WTC11 (cell line): ENCODE results near the gene PKP1. TPM values are rescaled to one million over a fixed set of nuclear protein-coding genes. Genes with fewer than 3 reads are reported as not detected.

Source experiments
- ATAC-seq: fragments of 200-7000 bp; cut with Tn5 transposase; 2 replicates; pipeline ENCODE4 v1.10.0; 2021; ENCODE audit warnings: mild to moderate bottlenecking, moderate library complexity
- CTCF ChIA-PET: fragments of 300-600 bp; sonication (Branson Sonifier 250); formaldehyde crosslinking; loops from one replicate; lab custom pipeline; 2021; ENCODE audit warnings: antibody characterized with exemption; lab: Charles Lee
- POLR2A ChIA-PET: fragments of 350-600 bp; sonication (Branson Sonifier 250); formaldehyde crosslinking; loops from one replicate; lab custom pipeline; 2021; ENCODE audit warnings: antibody characterized with exemption; lab: Charles Lee
- DNase-seq: peaks from one replicate; pipeline ENCODE4 v3.0.0; 2021; ENCODE audit warnings: low spot score
- H3K27ac Mint-ChIP-seq: 2 replicates; pipeline ENCODE4 v1.8.0; 2021; ENCODE audit warnings: mixed read lengths
- H3K27me3 Mint-ChIP-seq: 2 replicates; pipeline ENCODE4 v1.8.0; 2021; ENCODE audit warnings: low read depth, mild to moderate bottlenecking, moderate library complexity, mixed read lengths
- H3K36me3 Mint-ChIP-seq: 2 replicates; pipeline ENCODE4 v1.8.0; 2021; ENCODE audit warnings: mixed read lengths
- H3K4me1 Mint-ChIP-seq: 2 replicates; pipeline ENCODE4 v1.8.0; 2022; ENCODE audit warnings: mixed read lengths
- H3K4me3 Mint-ChIP-seq: 2 replicates; pipeline ENCODE4 v1.8.0; 2021; ENCODE audit warnings: mild to moderate bottlenecking, moderate library complexity, mixed read lengths
- H3K9me3 Mint-ChIP-seq: 2 replicates; pipeline ENCODE4 v1.8.0; 2021; ENCODE audit warnings: mixed read lengths
- CBFB ChIP-seq: sonication (generic); formaldehyde crosslinking; IDR thresholded peaks from 2 replicates; pipeline ENCODE4 v1.8.1; 2022; ENCODE audit warnings: mild to moderate bottlenecking, low read depth, missing genetic modification reagents
- NFATC4 ChIP-seq: fragments of 250-450 bp; sonication (Bioruptor Pico); IDR thresholded peaks from 2 replicates; pipeline ENCODE4 v1.9.0; 2021; ENCODE audit warnings: mild to moderate bottlenecking
- NFE2L1 ChIP-seq: sonication (generic); formaldehyde crosslinking; IDR thresholded peaks from 2 replicates; pipeline ENCODE4 v1.8.1; 2023; ENCODE audit warnings: missing genetic modification reagents
- OVOL2 ChIP-seq: fragments of 250-450 bp; sonication (Bioruptor Pico); IDR thresholded peaks from 2 replicates; pipeline ENCODE4 v1.9.0; 2021; ENCODE audit warnings: mild to moderate bottlenecking, borderline replicate concordance
- RELA ChIP-seq: sonication (generic); formaldehyde crosslinking; IDR thresholded peaks from 2 replicates; pipeline ENCODE4 v1.8.1; 2022; ENCODE audit warnings: missing genetic modification reagents, mild to moderate bottlenecking, borderline replicate concordance
- SMAD4 ChIP-seq: sonication (generic); formaldehyde crosslinking; IDR thresholded peaks from 2 replicates; pipeline ENCODE4 v1.8.0; 2022; ENCODE audit warnings: mild to moderate bottlenecking, missing genetic modification reagents
- ZBTB21 ChIP-seq: sonication (generic); formaldehyde crosslinking; IDR thresholded peaks from 2 replicates; pipeline ENCODE4 v1.8.1; 2023; ENCODE audit warnings: mild to moderate bottlenecking, missing genetic modification reagents, borderline replicate concordance
- ZNF263 ChIP-seq: sonication (generic); formaldehyde crosslinking; IDR thresholded peaks from 2 replicates; pipeline ENCODE4 v1.8.1; 2022; ENCODE audit warnings: low read depth, mild to moderate bottlenecking, moderate library complexity, missing genetic modification reagents
- ZNF317 ChIP-seq: sonication (generic); formaldehyde crosslinking; IDR thresholded peaks from 2 replicates; pipeline ENCODE4 v1.8.1; 2023; ENCODE audit warnings: low read depth, mild to moderate bottlenecking, moderate library complexity, missing genetic modification reagents, borderline replicate concordance
- total RNA-seq: library from RNA; stranded (reverse); gene quantifications from 3 replicates; pipeline ENCODE4 v1.2.3, GENCODE V29; 2021
- TF ChIP-seq, protein P1 (sequence below): sonication (generic); formaldehyde crosslinking; IDR thresholded peaks from 2 replicates; pipeline ENCODE4 v1.8.1; 2023; ENCODE audit warnings: mild to moderate bottlenecking, missing genetic modification reagents, borderline replicate concordance
- TF ChIP-seq, protein P2 (sequence below): sonication (generic); formaldehyde crosslinking; IDR thresholded peaks from 2 replicates; pipeline ENCODE4 v1.8.1; 2022; ENCODE audit warnings: missing genetic modification reagents, borderline replicate concordance
- TF ChIP-seq, protein P3 (sequence below): sonication (generic); formaldehyde crosslinking; IDR thresholded peaks from 2 replicates; pipeline ENCODE4 v1.8.0; 2022; ENCODE audit warnings: mild to moderate bottlenecking, missing genetic modification reagents
- TF ChIP-seq, protein P4 (sequence below): fragments of 250-450 bp; sonication (Bioruptor Pico); IDR thresholded peaks from 2 replicates; pipeline ENCODE4 v1.9.0; 2021; ENCODE audit warnings: moderate library complexity, mild to moderate bottlenecking, inconsistent platforms, borderline replicate concordance
- TF ChIP-seq, protein P5 (sequence below): sonication (generic); formaldehyde crosslinking; conservative IDR thresholded peaks from 2 replicates; pipeline ENCODE4 v1.8.1; 2022; ENCODE audit warnings: mild to moderate bottlenecking, missing genetic modification reagents
- TF ChIP-seq, protein P6 (sequence below): sonication (generic); formaldehyde crosslinking; IDR thresholded peaks from 2 replicates; pipeline ENCODE4 v1.8.1; 2023; ENCODE audit warnings: mild to moderate bottlenecking, missing genetic modification reagents, moderate library complexity

The PKP1 gene
- total RNA-seq, 1 experiment from 2014 or later: 0.24 TPM

DNA sequence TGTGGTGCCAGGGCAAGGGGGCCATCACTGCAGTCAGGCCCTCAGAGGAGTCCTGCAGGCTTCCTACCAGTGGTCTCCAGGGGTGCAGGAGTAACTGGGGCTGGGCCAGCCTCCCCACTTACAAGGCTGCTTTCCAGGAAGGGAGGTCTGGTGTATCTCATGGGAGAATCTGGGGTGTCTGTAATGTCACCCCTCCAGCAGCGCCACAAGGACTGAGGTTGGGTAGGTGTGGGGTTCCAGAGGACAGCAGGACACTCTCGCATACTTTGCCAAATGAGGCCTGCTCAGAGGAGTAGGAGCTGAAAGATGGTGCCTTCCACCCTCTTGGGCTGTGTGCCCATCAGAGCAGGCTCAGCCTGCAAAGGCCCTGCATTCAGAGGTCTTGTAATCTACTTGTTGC lies 47.2 kb downstream of the PKP1 start:
- TF ChIP-seq ZNF317 (no peak), RELA (CRISPR knock-in tag) (no peak), NFATC4 (no peak), OVOL2 (CRISPR knock-in tag) (no peak), ZNF263 (no peak), NFE2L1 (CRISPR knock-in tag) (no peak), CBFB (CRISPR knock-in tag) (no peak)
- TF ChIP-seq, protein P1, sequence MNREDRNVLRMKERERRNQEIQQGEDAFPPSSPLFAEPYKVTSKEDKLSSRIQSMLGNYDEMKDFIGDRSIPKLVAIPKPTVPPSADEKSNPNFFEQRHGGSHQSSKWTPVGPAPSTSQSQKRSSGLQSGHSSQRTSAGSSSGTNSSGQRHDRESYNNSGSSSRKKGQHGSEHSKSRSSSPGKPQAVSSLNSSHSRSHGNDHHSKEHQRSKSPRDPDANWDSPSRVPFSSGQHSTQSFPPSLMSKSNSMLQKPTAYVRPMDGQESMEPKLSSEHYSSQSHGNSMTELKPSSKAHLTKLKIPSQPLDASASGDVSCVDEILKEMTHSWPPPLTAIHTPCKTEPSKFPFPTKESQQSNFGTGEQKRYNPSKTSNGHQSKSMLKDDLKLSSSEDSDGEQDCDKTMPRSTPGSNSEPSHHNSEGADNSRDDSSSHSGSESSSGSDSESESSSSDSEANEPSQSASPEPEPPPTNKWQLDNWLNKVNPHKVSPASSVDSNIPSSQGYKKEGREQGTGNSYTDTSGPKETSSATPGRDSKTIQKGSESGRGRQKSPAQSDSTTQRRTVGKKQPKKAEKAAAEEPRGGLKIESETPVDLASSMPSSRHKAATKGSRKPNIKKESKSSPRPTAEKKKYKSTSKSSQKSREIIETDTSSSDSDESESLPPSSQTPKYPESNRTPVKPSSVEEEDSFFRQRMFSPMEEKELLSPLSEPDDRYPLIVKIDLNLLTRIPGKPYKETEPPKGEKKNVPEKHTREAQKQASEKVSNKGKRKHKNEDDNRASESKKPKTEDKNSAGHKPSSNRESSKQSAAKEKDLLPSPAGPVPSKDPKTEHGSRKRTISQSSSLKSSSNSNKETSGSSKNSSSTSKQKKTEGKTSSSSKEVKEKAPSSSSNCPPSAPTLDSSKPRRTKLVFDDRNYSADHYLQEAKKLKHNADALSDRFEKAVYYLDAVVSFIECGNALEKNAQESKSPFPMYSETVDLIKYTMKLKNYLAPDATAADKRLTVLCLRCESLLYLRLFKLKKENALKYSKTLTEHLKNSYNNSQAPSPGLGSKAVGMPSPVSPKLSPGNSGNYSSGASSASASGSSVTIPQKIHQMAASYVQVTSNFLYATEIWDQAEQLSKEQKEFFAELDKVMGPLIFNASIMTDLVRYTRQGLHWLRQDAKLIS: no peak
- TF ChIP-seq, protein P2, sequence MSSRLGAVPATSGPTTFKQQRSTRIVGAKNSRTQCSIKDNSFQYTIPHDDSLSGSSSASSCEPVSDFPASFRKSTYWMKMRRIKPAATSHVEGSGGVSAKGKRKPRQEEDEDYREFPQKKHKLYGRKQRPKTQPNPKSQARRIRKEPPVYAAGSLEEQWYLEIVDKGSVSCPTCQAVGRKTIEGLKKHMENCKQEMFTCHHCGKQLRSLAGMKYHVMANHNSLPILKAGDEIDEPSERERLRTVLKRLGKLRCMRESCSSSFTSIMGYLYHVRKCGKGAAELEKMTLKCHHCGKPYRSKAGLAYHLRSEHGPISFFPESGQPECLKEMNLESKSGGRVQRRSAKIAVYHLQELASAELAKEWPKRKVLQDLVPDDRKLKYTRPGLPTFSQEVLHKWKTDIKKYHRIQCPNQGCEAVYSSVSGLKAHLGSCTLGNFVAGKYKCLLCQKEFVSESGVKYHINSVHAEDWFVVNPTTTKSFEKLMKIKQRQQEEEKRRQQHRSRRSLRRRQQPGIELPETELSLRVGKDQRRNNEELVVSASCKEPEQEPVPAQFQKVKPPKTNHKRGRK: no peak
- TF ChIP-seq, protein P3, sequence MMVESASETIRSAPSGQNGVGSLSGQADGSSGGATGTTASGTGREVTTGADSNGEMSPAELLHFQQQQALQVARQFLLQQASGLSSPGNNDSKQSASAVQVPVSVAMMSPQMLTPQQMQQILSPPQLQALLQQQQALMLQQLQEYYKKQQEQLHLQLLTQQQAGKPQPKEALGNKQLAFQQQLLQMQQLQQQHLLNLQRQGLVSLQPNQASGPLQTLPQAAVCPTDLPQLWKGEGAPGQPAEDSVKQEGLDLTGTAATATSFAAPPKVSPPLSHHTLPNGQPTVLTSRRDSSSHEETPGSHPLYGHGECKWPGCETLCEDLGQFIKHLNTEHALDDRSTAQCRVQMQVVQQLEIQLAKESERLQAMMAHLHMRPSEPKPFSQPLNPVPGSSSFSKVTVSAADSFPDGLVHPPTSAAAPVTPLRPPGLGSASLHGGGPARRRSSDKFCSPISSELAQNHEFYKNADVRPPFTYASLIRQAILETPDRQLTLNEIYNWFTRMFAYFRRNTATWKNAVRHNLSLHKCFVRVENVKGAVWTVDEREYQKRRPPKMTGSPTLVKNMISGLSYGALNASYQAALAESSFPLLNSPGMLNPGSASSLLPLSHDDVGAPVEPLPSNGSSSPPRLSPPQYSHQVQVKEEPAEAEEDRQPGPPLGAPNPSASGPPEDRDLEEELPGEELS (CRISPR knock-in tag): no peak
- TF ChIP-seq, protein P4, sequence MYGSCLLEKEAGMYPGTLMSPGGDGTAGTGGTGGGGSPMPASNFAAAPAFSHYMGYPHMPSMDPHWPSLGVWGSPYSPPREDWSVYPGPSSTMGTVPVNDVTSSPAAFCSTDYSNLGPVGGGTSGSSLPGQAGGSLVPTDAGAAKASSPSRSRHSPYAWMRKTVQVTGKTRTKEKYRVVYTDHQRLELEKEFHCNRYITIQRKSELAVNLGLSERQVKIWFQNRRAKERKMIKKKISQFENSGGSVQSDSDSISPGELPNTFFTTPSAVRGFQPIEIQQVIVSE (CRISPR knock-in tag): no peak
- TF ChIP-seq, protein P5, sequence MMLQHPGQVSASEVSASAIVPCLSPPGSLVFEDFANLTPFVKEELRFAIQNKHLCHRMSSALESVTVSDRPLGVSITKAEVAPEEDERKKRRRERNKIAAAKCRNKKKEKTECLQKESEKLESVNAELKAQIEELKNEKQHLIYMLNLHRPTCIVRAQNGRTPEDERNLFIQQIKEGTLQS (CRISPR knock-in tag): no peak
- ChIA-PET CTCF (interaction anchor here (1.4 to 2.6 kb wide), 5 partner anchors 16 to 105 kb away, joined by 3 to 9 read pairs (median 6); no protein-coding TSS in a partner anchor), POLR2A (no interaction called here)
- Mint-ChIP-seq H3K27ac (no peak overlapping the region), H3K36me3 (no peaks in the 10 kb centered on the region), H3K9me3 (peaks cover 3% of the 10 kb centered on the region; the same call in 1 of the 2 replicates), H3K4me1 (no peaks in the 10 kb centered on the region), H3K27me3 (no peaks in the 10 kb centered on the region), H3K4me3 (no peak overlapping the region)
- DNase-seq: no peak
- no peak for ATAC-seq

DNA sequence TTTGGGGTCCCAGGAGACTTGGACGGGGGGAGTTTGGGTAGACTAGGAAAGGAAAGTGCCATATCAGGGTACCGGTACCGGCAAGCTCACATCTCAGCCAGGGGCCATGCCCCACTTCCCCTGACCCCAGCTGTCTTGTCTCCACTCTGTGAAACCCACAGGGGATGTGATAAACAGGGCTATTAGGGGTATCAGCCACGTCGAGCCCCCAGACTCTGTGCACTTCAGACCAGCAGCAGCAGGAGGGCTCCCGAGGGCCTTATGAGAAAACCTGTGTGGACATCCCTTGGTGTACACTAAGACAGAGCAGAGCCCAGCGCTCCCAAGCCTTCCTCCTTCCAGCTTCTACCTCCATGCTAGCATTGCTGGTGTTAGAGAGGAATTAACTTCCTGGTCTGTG lies 47.9 kb downstream of the PKP1 start:
- CTCF ChIA-PET: interaction anchor here (1.9 to 2.6 kb wide), 3 partner anchors 15 to 30 kb away, joined by 6 to 9 read pairs (median 8); no protein-coding TSS in a partner anchor
- no peaks in the 10 kb centered on the region for H3K4me1 Mint-ChIP-seq
- POLR2A ChIA-PET: no interaction called here
- no peak for DNase-seq
- no peak overlapping the region for H3K4me3 Mint-ChIP-seq
- H3K9me3 Mint-ChIP-seq: no peaks in the 10 kb centered on the region
- TF ChIP-seq ZBTB21 (CRISPR knock-in tag) (no peak), SMAD4 (CRISPR knock-in tag) (no peak)
- TF ChIP-seq, protein P6, sequence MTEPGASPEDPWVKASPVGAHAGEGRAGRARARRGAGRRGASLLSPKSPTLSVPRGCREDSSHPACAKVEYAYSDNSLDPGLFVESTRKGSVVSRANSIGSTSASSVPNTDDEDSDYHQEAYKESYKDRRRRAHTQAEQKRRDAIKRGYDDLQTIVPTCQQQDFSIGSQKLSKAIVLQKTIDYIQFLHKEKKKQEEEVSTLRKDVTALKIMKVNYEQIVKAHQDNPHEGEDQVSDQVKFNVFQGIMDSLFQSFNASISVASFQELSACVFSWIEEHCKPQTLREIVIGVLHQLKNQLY (CRISPR knock-in tag): no peak
- ATAC-seq: no peak
- H3K27ac Mint-ChIP-seq: no peak overlapping the region
- H3K27me3 Mint-ChIP-seq: no peaks in the 10 kb centered on the region
- H3K36me3 Mint-ChIP-seq: no peaks in the 10 kb centered on the region
